K562 (cell line): ENCODE measurements around the gene UTS2R.

Experiments used
- CBX1 ChIP-seq: sonication (generic); IDR thresholded peaks from 2 replicates; pipeline ENCODE4 v1.6.1; 2016; ENCODE audit warnings: antibody characterized with exemption, low read depth, mild to moderate bottlenecking
- FOSL1 ChIP-seq: fragments of 200-800 bp; sonication (Bioruptor generic); conservative IDR thresholded peaks from 2 replicates; pipeline ENCODE4 v1.6.1; 2016; ENCODE audit warnings: missing genetic modification characterization, missing compliant biosample characterization
- MEIS2 ChIP-seq: fragments of 450-650 bp; IDR thresholded peaks from 2 replicates; pipeline ENCODE4 v1.6.1; 2014; ENCODE audit warnings: mild to moderate bottlenecking; ENCODE audit not compliant: partially characterized antibody

- TF ChIP-seq CBX1 (no peak), MEIS2 (no peak), FOSL1 (tag) (no peak)
These were observed 46.8 kb upstream of the UTS2R start for GRCh38 chr17:82324566-82325285.
